Measurements from ENCODE around the gene NTF4.
"Not testable (repeated sequence)": the region's sequence is repeated elsewhere in the genome, so short reads cannot be mapped to it uniquely, and the experiment has no call there.

NTF4 gene

GRCh38 chr19:49019242-49019932, 45.2 kb downstream of the NTF4 start:
- no peak for DNase-seq

DNA sequence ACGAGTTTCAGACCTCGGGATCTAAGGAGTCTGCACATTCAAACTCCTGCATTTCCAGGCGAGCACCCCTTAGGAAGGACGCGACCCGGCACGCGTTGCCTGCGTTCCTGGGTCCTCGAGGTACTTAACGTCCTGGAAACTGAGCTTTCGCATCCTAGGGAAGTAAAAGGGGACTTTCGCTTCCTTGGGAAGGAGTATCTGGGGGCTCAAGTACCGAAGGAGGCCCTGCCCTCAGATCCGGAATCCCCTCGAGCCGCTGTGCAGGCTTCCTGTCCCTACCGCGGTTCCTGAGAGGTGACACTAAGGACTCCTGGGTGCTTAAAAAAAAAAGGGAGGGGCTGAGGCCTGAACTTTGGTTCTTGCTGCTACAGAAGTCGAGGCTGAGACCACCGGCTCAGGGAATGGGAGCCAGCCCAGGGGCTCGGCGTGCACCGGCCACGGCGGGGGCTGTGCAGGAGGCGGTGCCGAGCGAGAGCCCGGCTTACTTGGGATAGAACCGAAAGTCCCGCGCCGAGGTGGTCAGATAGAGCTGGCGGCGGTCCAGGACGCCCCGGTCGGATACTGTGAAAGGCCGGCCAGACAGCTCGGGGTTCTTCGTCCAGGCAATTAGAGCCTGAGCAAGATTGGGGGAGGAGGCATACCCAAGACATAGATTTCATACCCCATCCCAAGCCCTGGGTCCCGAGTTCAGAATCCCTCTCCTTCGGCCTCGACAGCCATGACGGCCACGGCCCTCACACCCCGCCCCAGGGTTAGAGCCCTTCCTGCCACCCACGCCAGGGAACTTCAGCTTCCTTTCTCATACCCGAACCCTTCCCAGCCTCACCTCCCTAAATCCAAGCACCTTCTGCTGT, 46.0 kb downstream of the NTF4 start:
- DNase-seq = not testable (repeated sequence)

DNA sequence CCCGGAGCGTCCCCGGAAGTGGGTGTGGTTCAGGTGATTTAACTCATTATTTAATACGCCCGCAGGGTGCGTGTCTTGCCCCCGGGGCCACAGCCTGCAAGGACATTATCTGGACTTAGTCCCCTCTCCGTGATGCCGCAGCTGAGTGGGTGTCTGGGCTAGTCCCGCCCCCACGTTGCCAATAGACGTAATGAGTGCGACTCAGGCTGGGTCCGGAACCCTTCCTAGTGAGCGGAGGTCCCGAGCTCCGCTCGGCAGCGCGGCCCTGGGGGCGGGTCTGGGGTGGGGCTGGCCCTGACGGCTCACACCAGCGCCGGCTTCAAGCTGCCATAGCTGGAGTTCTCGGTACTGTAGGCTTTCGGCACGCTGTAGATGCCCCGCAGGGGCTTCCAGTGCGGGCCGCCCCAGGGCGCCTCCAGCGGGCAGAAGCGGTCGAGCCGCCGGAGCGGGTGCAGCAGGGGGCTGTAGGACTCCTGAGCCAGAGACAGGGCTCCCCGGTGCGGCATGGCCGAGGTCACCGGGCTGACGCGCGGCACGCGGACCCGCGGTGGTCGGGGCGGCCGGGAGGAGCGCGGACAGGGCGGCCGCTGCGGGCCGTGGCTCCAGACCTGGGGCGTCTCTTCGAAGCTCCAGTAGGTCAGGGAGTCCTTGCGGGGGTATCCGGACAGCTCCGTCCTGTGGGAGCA, 46.8 kb downstream of the NTF4 start:
- no peak for DNase-seq

- no peak for DNase-seq
Observed at GRCh38 chr19:49017041-49017665, 47.5 kb downstream of the NTF4 start, which contains the start of gene LHB. TSS of gene LHB (minus strand) at chr19:49017091. CDS start at chr19:49017081, 10 bp downstream.

DNA sequence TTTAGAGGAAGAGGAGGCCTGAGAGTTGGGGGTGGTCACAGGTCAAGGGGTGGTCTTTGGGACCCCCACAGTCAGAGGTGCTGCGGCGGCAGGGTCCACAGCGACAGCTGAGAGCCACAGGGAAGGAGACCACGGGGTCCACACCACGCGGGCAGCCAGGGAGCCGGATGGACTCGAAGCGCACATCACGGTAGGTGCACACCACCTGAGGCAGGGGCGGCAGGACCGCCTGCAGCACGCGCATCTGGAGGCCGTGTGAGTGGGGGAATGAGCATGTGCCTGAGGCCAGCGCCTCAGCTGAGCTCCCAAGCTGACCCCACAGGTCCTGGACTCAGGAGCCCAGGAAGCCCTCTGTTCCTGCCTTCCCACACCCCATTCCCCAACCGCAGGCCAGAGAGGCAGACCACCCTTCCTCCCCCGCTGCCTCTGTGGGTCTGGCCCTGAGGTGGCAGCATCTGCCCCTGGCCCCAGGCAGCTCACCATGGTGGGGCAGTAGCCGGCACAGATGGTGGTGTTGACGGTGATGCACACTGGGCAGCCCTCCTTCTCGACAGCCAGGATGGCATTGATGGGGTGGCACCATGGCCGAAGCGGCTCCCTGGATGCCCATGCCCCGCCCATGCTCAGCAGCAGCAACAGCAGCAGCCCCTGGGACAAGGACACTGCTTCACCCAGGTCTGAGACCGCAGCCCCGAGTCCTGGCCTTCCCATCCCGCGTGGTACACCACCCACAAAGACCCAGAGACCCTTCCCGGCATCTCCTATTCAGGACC, 48.4 kb downstream of the NTF4 start:
- no peak for DNase-seq

GRCh38 chr19:49014870-49015255, 49.8 kb downstream of the NTF4 start:
- no peak for DNase-seq

GRCh38 chr19:49014123-49014869, 50.3 kb downstream of the NTF4 start:
- DNase-seq = no peak

GRCh38 chr19:49011194-49011593, 53.4 kb downstream of the NTF4 start:
- DNase-seq = no peak

Data from NCI-H526 treated with DMSO at 0.1 percent for 48 hours (cell line).